Liver (tissue), 9 donors: ENCODE data around the gene ANP32B. TPM values are rescaled to one million over a fixed set of nuclear protein-coding genes. Genes with fewer than 3 reads are reported as not detected.

Experiments used
- DNase-seq: peaks from one replicate; pipeline ENCODE4 v3.0.0-alpha.2; 2017; ENCODE audit warnings: low spot score
- H3K27ac ChIP-seq, 2 donors: one replicate each; pipeline ENCODE4 v1.7.0; 2013; ENCODE audit warnings: inconsistent platforms in 2 of 2, low read length in 2 of 2, control low read depth in 1 of 2, low read depth in 1 of 2, mild to moderate bottlenecking in 1 of 2
- H3K27me3 ChIP-seq, 4 donors: one replicate each; pipeline versions ENCODE4 v1.6.1 to v1.7.0; 2013; ENCODE audit warnings: low read length in 3 of 4, inconsistent platforms in 1 of 4, mild to moderate bottlenecking in 1 of 4, moderate library complexity in 1 of 4; ENCODE audit not compliant: control insufficient read depth in 4 of 4, insufficient read depth in 4 of 4
- H3K36me3 ChIP-seq, 4 donors: one replicate each; pipeline versions ENCODE4 v1.6.1 to v1.7.0; 2013; ENCODE audit warnings: low read length in 3 of 4, mild to moderate bottlenecking in 3 of 4, low read depth in 1 of 4, moderate library complexity in 1 of 4; ENCODE audit not compliant: control insufficient read depth in 4 of 4, insufficient read depth in 3 of 4
- H3K4me1 ChIP-seq, 4 donors: one replicate each; pipeline versions ENCODE4 v1.6.1 to v1.7.0; 2013; ENCODE audit warnings: low read length in 3 of 4, mild to moderate bottlenecking in 3 of 4, moderate library complexity in 1 of 4; ENCODE audit not compliant: control insufficient read depth in 4 of 4, insufficient read depth in 4 of 4
- H3K4me3 ChIP-seq, 3 donors: one replicate each; pipeline versions ENCODE4 v1.6.1 to v1.7.0; 2013; ENCODE audit warnings: low read length in 3 of 3, control low read depth in 1 of 3, low read depth in 1 of 3, mild to moderate bottlenecking in 1 of 3
- H3K9ac ChIP-seq, 2 donors: one replicate each; pipeline ENCODE4 v1.7.0; 2013; ENCODE audit warnings: low read length in 2 of 2, mild to moderate bottlenecking in 2 of 2, moderate library complexity in 2 of 2, control low read depth in 1 of 2, low read depth in 1 of 2
- H3K9me3 ChIP-seq, 4 donors: one replicate each; pipeline versions ENCODE4 v1.6.1 to v1.7.0; 2013; ENCODE audit warnings: low read length in 3 of 4; ENCODE audit not compliant: control insufficient read depth in 4 of 4
- ATF3 ChIP-seq: IDR thresholded peaks from 2 replicates; pipeline ENCODE4 v1.6.1; 2016; ENCODE audit warnings: antibody characterized with exemption
- CTCF ChIP-seq: fragments of 150-350 bp; IDR thresholded peaks from 2 replicates; pipeline ENCODE4 v1.5.1; 2017; ENCODE audit warnings: improper control_type of control experiment, low read depth, low read length; ENCODE audit not compliant: missing input control
- EGR1 ChIP-seq, 2 donors: IDR thresholded peaks; 2 replicates each; pipeline ENCODE4 v1.6.1; 2016 to 2018; ENCODE audit warnings: antibody characterized with exemption in 2 of 2, low read depth in 2 of 2
- FOXA1 ChIP-seq: IDR thresholded peaks from 2 replicates; pipeline ENCODE4 v1.6.1; 2016; ENCODE audit warnings: antibody characterized with exemption
- FOXA2 ChIP-seq: IDR thresholded peaks from 2 replicates; pipeline ENCODE4 v1.6.1; 2016; ENCODE audit warnings: antibody characterized with exemption
- GABPA ChIP-seq, 2 donors: IDR thresholded peaks in 1 of 2; conservative IDR thresholded peaks in 1 of 2; 2 replicates each; pipeline ENCODE4 v1.6.1; 2016; ENCODE audit warnings: antibody characterized with exemption in 2 of 2, mild to moderate bottlenecking in 1 of 2, moderate library complexity in 1 of 2
- HNF4A ChIP-seq, 2 donors: conservative IDR thresholded peaks; 2 replicates each; pipeline ENCODE4 v1.6.1; 2016; ENCODE audit warnings: antibody characterized with exemption in 2 of 2, mild to moderate bottlenecking in 2 of 2
- HNF4G ChIP-seq: IDR thresholded peaks from 2 replicates; pipeline ENCODE4 v1.6.1; 2016; ENCODE audit warnings: antibody characterized with exemption
- JUND ChIP-seq, 2 donors: IDR thresholded peaks; 2 replicates each; pipeline ENCODE4 v1.6.1; 2016; ENCODE audit warnings: antibody characterized with exemption in 2 of 2
- MAX ChIP-seq: IDR thresholded peaks from 2 replicates; pipeline ENCODE4 v1.6.1; 2016; ENCODE audit warnings: antibody characterized with exemption
- NR2F2 ChIP-seq: IDR thresholded peaks from 2 replicates; pipeline ENCODE4 v1.6.1; 2016; ENCODE audit warnings: antibody characterized with exemption
- RAD21 ChIP-seq, 2 donors: IDR thresholded peaks; 2 replicates each; pipeline ENCODE4 v1.6.1; 2016; ENCODE audit warnings: antibody characterized with exemption in 2 of 2, mild to moderate bottlenecking in 2 of 2
- REST ChIP-seq: IDR thresholded peaks from 2 replicates; pipeline ENCODE4 v1.6.1; 2016; ENCODE audit warnings: antibody characterized with exemption, mild to moderate bottlenecking
- RXRA ChIP-seq, 2 donors: IDR thresholded peaks; 2 replicates each; pipeline ENCODE4 v1.6.1; 2017 to 2018; ENCODE audit warnings: antibody characterized with exemption in 2 of 2, mild to moderate bottlenecking in 1 of 2
- SP1 ChIP-seq: IDR thresholded peaks from 2 replicates; pipeline ENCODE4 v1.6.1; 2018; ENCODE audit warnings: antibody characterized with exemption, mild to moderate bottlenecking
- TAF1 ChIP-seq: conservative IDR thresholded peaks from 2 replicates; pipeline ENCODE4 v1.6.1; 2016; ENCODE audit warnings: antibody characterized with exemption, mild to moderate bottlenecking
- YY1 ChIP-seq: IDR thresholded peaks from 2 replicates; pipeline ENCODE4 v1.6.1; 2016; ENCODE audit warnings: antibody characterized with exemption, mild to moderate bottlenecking
- ZBTB33 ChIP-seq: IDR thresholded peaks from 2 replicates; pipeline ENCODE4 v1.6.1; 2016; ENCODE audit warnings: antibody characterized with exemption
- WGBS: extraction: QIAGEN DNeasy Blood & Tissue Kit; methylation state at CpG from one replicate; pipeline ENCODE4 v1.1.7; 2013; 5-methylcytosine and 5-hydroxymethylcytosine counted together
- polyA plus RNA-seq, 2 donors: library from polyadenylated mRNA; stranded (reverse) in 1 of 2; unstranded in 1 of 2; fragments of 200-250 nt in 1 of 2; fragments of >200 nt in 1 of 2; fragmentation: Nextera tagmentation in 1 of 2; extraction: Ambion mirVana in 1 of 2; gene quantifications; one replicate each; pipeline versions ENCODE4 v1.2.1 to v1.2.3, GENCODE V29; 2013 to 2015
- total RNA-seq, 2 donors: library from RNA; depleted of rRNA; stranded (reverse); fragments of >200 nt; gene quantifications; one replicate each; pipeline ENCODE4 v1.2.3, GENCODE V29; 2014
- donor health status: healthy.
- donor health status: healthy.
- donor health status: healthy.
- donor health status: healthy.
- donor health status: healthy.

Gene ANP32B
- total and polyA plus RNA-seq, 4 donors, result 4.0 to 39.4 (median 27.0) TPM

GRCh38 chr9:98010445-98010844 is 27.3 kb downstream of the ANP32B start:
- TF ChIP-seq GABPA (IDR thresholded peaks at IDR 0.05 in 1 of 2, conservative IDR thresholded peaks at IDR 0.05 in 1 of 2) (no peak), NR2F2 (no peak), CTCF (no peak), RAD21 (IDR thresholded peaks at IDR 0.05) (no peak), MAX (no peak), JUND (IDR thresholded peaks at IDR 0.05) (no peak), SP1 (no peak), FOXA2 (no peak), HNF4A (conservative IDR thresholded peaks at IDR 0.05) (no peak), TAF1 (no peak), ZBTB33 (no peak), ATF3 (no peak), RXRA (IDR thresholded peaks at IDR 0.05) (no peak), FOXA1 (no peak)
- H3K9ac ChIP-seq, result no peak overlapping the region
- DNase-seq, result no peak
- H3K27ac ChIP-seq, result no peak overlapping the region
- no peaks in the 10 kb centered on the region for H3K27me3 ChIP-seq
- no peaks in the 10 kb centered on the region for H3K9me3 ChIP-seq
- no peak overlapping the region for H3K4me3 ChIP-seq
- no peaks in the 10 kb centered on the region for H3K4me1 ChIP-seq
- H3K36me3 ChIP-seq, result peaks cover 16 to 73% (median 55%) of the 10 kb centered on the region in 4 donors
- WGBS, result 62% methylated on average over 2 of the region's 2 CpGs

- no peaks in the 10 kb centered on the region for H3K27me3 ChIP-seq
- no peak for DNase-seq
- no peaks in the 10 kb centered on the region for H3K4me1 ChIP-seq
- TF ChIP-seq RXRA (IDR thresholded peaks at IDR 0.05) (no peak), SP1 (no peak), RAD21 (IDR thresholded peaks at IDR 0.05) (no peak), HNF4A (conservative IDR thresholded peaks at IDR 0.05) (no peak), FOXA2 (no peak), REST (no peak), NR2F2 (no peak), JUND (IDR thresholded peaks at IDR 0.05) (no peak), HNF4G (no peak), FOXA1 (no peak), GABPA (IDR thresholded peaks at IDR 0.05 in 1 of 2, conservative IDR thresholded peaks at IDR 0.05 in 1 of 2) (no peak), EGR1 (IDR thresholded peaks at IDR 0.05; ENCODE audit: low read depth in 2 of 2) (no peak), YY1 (no peak), TAF1 (no peak), ATF3 (no peak), CTCF (no peak), MAX (no peak), ZBTB33 (no peak)
- H3K9me3 ChIP-seq, result no peaks in the 10 kb centered on the region
- peaks cover 17 to 71% (median 51%) of the 10 kb centered on the region in 4 donors for H3K36me3 ChIP-seq
- H3K9ac ChIP-seq, result no peak overlapping the region
- WGBS, result 95% methylated on average over 7 of the region's 7 CpGs
- H3K27ac ChIP-seq, result no peak overlapping the region
- no peak overlapping the region for H3K4me3 ChIP-seq
Observed at GRCh38 chr9:98011122-98011521, 28.0 kb downstream of the ANP32B start.
